ENCODE results near the gene KDM8.

Gene KDM8

DNA sequence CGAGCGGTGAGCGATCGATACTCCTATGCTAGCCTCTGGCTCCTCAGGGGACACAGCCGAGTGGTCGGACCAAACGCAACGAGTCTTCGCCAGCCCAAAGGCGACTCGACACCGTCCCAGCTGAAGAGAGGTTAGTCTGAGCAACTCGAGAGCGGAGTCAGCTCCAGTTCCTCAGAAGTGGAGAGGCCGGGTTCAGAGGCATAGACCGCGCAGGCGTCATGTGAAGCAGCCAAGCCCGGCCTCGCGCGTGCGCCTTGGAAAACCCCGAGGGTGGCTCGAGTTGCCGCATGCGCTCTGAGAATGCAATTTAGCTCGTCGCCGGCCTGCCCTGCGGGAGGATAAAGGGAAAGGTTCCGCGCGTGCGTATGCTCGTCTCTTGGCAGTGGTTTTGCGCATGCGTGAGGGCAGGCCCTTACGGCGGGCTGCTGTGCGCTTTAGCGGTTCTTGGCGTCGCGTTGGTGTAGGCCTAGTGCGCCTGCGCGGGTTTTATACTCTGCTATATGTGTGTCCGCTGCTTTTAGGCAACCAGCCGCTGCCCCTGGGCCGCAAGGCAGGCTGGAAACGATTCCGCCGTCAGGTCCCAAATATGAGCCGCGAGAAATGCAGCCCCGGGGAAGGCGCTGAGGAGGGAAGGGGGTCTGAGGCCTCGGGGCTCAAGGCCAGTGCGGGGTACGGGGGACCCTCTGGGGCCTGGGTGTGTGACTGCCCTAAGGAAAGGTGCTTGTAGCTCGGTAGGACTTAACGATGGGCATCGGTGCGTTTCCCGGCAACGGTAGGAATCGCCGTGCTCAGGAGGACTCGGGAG, at the start of gene KDM8:
KDM8 (plus strand) TSS at position 20 of the 805 bp plus-strand sequence. CDS start 6,598 bp downstream, outside the sequence.
- peak; percentile 99 for DNase-seq

DNA sequence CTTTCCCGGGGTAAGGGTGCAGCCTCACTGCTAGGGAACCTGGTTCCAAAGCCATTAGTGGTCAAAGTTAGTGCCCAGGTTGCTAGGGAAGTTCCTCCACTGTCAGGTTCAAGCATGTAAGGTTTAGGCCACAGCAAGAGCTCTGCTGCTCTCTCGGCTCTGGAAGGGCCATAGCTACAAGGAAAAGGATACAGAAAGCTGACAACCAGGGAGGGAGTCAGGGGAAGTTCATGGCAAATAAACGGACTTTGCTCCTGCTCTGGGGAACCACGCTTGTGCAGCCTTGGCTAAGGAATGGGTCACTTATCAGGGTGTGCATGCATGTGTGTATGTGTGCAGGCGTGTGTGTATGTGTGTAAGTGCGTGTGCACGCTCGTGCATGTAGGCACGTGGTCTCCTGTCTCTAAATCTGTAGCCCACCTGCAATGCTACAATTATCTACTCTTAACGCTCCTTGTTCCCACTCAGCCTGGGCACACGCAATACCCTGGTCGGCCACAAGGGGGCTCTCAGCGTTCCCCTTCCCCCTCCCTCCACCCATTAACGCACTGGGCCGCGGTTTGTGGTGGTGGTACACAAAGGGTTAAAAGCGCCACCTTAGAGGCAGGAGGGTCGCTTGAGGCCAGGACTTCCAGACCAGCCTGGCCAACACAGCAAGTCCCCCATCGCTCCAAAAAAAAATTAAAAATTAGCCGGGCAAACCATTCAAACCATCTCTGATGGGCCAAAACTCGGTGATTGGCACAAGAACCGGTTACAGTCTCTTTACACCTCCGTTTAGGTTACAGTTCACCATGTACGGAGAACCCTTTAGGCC, 48.4 kb upstream of the KDM8 start:
- DNase-seq, result no peak

DNA sequence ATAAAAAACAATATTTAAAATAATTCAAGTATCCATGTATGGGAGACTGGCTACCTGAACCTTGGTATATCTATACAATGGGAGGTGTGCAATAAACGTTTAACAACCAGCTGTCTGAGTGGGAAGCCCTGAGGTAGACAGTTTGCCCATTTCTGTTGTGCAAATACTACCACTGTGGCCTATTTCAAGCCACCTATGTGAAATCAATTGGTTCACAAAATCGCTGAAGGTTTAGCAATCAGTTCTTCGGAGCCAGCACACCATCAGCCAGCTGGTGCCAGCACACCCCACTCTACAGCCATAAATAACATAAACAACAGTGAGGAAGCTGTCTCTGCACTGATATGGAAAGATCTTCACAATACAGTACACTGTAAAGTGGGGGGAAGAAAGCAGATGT, 46.7 kb upstream of the KDM8 start:
- DNase-seq, result no peak

DNA sequence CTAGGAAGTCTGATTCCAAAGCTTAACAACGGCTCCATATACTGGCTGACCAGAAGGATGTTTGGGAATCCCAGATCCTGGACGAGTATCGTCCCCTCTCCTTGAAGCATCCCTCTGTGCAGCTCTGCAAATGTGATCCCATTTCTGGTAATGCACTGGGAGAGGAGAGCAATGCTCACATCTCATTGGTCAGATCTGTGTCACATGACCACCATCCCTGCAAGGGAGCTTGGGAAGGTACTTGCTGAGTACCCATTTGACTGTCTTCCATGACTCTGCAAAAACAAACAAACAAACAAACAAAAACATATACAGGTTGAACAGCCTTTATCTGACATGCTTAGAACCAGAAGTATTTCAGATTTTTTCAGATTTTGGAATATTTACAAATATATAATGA, 41.9 kb upstream of the KDM8 start:
- DNase-seq, result no peak

DNA sequence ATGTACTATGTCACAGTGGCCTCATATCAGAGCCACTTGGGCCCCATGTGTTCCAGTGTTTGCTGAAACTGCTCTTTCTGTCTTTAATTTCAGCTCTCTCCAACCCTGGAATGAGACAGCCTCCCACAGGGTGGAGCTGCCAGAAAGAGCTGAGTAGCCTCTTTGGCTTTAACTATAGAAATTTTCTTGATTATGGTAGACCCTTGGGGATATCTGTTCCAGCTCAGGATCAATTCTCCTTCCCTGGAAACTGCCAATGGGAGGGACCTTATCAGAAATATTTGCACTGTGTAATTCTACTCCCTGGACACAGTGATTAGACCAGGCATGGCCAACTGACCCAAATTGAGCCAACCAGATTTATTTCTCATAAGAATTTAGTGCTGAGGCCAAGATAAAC, 39.0 kb upstream of the KDM8 start:
- DNase-seq, result no peak

DNA sequence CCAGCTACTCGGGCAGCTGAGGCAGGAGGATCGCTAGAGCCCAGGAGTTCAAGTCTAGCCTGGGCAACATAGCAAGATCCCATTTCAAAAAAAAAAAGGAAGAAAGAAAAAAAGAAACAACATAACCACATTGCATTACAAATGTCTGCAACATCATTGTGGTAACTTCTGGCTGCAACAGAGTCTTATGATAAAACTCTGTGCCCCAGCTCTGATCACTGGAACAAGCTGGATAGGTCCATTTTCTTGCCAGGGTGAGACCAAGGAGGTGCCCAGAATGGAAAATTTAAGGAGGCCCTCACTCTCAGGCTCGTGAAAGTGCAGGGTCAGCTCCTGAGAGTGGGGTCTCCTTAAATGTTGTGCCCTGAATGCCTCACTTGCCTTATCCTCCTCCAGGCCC, 37.8 kb upstream of the KDM8 start:
- DNase-seq, result no peak

DNA sequence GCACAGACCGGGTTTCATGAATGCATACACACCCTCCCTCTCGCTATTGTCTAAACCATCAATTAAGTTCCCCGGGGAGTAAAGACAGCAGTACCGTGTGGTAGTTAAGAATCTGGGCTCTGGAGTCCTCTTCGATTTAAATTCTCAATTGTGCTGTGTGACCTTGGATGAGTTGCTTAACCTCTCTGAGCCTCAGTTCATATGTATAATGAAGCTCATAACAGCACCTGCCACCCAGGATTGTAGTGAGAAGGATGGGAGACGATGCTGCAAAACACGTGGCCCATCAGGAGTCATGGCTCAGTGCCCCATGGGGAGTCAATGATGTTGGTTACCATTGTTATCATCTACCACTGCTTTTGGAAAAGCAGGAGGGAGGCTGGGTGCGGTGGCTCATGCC, 34.5 kb upstream of the KDM8 start:
- no peak for DNase-seq

DNA sequence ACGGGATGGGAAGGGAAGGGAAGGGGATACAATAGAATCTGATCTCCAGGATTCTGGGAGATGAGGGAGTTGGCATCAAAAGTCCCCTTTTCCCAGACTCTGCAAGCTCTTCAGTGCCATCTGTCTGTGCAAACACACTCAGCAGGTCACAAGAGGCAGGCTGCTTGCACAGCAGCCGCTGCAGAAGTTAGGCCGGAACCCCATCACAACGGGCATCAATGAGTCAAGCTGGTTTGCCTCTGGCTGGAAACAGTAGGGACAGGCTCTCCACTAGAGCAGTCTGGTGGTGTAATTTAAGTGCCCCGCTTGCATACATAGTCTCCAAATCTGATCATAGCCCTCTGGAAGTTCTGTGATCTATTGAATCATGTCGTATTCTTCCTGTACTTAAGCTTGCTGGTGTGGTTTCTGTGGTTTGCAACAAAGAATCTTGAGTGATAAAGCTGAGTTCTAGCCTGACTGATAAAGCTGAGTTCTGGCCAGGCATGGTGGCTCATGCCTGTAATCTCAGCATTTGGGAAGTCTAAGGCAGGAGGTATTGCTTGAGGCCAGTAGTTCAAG, 33.7 kb upstream of the KDM8 start:
- DNase-seq, result no peak

DNA sequence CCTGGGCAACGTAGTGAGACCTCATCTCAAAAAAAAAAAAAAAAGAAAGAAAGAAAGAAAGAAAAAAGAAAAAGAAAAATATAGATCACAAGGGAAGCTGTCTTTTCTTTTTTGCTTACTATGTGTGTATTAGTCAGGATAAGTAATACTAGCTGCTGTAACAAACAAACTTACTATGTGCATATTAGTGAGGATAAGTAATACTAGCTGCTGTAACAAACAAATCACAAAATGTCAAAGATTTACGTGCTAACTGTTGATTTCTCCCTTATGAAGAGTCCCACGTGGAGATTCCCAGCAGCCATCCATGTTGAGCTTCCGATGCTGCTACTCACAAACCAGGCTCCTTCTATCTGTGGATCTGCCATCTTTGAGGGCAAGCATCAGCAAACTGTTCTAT, 31.7 kb upstream of the KDM8 start:
- DNase-seq, result no peak

DNA sequence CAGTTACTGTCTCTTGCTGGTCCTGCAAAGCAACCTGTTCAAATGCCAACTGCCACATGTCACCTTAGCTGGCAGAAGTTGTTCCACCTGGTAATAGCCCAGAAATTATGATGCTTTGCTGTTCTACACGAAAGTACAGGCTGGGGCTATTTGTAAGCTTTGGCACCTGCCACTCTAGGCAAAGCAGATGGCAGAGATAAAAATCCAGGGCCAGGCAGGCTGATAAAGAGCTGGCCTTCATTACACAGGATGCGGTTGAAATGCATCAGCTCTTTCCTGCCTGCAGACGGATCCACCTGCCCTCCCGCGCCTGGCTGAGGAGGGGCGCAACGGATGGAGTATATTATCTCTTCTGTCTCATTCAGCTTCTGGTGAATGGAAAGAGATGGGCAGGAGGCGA, 29.3 kb upstream of the KDM8 start:
- DNase-seq, result no peak

DNA sequence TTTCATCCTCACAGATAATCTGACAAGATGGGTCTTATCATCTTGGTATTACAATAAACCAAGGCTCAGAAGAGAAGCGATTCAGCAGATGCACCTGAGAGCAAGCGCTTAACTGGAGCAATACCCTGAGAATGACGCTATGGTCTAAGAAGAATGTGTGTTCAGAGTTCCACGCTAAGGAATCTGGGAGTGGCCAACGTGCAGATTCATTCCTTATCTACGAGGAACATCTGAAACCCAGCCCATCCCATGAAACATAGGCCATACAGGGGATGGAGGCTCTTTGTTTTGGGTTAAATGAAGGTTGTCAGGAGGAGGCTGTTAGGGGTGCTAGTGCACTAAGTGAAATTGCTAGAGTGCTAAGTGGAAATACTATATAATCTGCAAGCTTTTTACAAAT, 28.5 kb upstream of the KDM8 start:
- no peak for DNase-seq

DNA sequence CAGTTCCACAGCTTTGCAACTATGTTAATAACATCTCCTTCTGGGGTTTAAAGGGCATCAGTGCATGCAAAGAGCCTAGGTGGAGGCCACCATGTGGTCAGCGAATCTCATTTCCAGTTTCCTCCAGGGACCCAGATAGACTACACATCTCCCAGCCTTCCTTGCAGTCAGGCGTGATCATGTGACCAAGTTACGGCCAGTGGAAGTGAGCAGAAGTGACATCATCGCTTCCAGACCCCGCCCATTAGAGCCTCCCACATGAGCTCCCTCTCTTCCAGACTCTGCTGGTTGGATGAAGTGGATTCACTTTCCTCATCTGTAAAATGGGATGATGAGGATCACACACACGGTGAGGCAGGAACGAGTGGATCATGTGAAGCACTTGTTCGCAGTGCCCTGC, 27.4 kb upstream of the KDM8 start:
- DNase-seq, result no peak

DNA sequence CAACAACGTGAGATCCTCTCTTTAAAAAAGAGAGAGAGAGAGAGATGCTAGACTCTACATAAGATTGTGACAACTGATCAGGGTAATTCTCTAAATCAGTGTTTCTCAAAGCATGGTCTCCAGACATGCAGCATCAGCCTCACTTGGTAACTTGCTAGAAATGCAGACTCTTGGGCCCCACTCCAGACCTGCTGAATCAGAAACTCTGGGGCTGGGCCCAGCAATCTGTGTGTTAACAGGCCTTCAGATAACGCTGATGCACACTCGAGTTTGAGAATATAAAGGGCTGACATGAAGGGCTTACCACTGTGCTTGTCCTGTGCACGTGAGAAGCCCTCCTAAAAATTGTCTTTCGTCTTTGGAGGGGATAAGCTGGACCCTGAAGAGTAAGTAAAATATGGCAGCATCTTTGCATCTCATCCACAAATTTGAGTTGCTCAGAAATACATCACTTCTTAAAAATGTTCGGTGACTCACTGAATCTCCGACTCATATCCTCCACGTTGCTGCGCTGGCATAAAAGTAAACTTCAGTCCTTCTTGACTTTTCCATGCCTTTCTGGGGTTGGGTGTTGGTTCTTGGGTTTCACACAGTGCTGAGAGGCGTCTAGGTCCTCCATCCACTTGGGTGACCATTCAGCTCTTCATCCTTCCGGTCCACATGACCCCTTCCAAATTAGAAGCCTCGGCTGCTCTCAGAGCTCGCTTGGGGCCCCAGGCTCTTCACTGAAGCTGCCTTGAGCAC, 26.1 kb upstream of the KDM8 start:
- DNase-seq, result no peak

DNA sequence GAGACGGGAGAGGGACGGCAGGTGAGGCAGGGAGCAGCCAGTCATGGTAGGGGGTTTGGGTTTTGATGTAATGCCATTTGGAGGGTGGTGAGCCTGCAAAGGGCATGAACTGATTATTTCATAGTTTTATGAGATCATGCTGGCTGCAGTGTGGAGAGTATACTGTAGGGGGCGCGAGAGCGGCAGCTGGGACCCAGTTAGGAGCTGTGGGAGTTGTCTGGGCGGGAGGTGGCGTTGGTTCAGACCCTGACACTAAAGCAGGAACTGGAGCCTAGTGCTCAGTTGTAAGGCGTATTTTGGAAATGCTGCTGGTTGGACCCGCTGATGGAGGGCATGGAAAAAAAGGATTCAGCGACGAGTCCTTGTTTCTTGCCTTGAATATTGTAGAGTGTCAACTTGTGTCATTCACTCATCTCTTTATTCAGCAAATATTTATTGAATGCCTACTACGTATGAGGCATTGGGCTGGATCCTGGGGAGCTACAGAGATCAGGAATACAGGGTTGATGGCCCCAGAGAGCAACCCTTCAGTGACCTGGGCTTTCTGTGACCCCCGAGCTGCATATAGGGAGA, 23.7 kb upstream of the KDM8 start:
- no peak for DNase-seq

DNA sequence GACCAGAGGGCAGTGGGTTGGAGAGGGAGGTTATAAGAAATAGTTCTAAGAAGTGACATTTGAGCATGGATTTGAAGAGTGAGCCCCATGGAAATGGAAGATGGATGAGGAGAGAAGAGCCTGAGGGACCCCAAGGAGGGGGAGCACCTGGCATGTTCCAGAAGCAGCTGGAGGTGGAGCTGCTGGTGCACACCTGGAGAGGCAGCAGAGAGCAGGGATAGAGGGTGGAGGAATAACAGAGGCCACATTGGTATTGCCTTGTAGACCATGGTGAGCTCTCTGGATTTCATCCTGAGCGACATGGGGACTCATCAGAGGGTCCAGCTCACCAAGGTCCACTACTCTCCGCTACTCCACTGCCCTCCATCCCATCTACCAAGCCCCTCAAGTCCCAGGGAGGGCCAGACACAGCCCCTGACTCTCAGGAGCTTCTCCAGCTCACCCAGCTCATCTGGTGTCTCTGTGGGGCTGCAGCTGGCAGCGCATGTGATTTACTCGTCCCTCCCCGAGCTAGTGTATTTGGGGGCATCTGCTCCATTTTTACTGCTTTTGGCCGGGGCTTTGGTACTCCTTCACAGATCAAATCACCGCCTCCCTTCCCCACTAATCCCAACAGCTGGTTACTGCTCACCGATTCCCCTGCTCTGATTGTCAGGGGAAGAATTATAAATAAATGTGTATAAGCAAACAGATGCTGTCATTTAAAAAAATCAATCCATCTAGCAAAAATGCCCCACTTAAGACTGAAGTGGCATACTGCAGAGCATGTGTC, 22.1 kb upstream of the KDM8 start:
- DNase-seq, result no peak

DNA sequence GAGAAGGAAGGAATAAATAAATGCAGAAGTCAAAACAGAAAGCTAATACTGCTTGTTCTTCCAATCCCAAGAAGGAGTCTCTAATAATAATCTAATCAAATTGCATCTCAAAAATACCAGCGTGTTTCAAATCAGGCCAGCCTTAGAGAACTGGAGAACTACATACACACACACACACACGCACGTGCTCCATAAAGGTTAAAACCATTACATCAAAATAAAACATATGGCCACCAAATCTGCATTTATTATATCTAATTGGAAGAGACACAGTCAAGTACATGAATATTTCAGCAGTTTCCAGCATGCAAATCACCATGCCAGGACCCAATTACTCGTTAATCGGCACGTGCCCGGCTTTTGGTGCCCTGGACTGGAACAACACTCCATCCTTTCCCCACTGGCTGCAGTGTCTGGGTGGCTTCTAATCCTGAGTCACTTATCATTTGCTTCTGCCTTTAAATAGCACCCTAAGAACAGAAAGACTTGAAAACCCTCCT, 20.4 kb upstream of the KDM8 start:
- DNase-seq, result no peak

DNA sequence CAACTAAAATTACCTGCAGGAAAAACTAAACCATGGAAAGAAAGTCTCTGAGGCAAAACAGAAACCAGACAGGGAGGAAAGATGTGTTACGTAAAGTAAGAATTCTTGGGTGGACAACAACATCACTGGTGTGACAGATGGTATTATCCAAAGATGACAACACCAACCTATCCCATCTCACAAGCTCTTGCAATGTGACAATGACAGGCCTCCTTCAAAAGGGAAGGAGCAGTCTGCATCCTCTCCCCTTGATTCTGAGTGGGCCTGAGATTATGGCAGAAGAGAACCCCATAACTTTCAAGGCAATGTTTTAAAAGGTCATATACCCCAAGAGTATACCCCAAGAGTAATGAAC, 17.6 kb upstream of the KDM8 start:
- no peak for DNase-seq

DNA sequence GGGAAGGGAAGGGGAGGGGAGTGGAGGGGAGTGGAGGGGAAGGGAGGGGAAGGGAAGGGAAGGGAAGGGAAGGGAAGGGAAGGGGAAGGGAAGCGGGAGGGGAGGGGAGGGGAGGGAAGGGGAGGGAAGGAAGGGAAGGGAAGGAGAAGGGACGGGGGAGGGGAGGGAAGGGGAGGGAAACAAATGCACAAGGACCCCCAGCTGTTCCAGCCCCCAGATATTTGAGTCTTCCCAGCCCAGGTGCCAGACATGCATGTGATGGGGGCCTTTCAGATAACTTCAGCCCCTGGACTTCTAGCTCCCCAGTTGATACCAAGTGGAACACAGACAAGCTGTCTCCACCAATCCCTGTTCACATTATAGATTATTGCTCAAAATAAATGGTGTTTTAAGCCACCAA, 14.7 kb upstream of the KDM8 start:
- no peak for DNase-seq

DNA sequence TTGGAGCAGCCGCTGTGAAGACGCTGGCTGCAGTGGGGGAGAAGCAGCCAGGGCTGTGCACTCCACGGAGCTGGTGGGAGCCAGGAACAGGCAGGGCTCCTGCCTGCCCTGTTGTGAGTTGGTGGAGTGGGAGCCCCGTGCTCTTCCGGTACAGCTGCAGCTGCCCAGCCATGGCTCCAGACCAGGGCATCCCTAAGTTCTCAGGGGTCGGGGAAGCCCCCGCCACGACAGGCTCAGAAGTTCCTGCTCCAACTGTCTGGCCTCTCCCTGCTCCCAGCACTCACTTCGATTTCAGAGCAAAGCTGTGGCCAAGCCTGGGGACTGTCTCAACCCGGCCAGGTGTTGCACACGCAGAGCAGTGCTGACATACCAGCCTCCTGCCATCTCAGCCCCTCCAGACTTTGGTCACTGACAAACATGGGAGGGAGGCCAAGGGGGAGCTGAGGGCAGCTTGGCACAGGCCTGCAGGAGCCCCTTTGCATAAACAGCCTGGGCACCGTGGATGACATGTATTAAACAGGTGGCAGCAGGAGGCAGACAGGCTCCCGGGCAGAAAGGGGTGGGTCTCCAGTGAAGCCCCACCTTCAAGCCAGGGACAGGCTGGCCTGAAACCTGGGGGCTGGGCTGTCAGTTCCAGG, 13.9 kb upstream of the KDM8 start:
- no peak for DNase-seq

DNA sequence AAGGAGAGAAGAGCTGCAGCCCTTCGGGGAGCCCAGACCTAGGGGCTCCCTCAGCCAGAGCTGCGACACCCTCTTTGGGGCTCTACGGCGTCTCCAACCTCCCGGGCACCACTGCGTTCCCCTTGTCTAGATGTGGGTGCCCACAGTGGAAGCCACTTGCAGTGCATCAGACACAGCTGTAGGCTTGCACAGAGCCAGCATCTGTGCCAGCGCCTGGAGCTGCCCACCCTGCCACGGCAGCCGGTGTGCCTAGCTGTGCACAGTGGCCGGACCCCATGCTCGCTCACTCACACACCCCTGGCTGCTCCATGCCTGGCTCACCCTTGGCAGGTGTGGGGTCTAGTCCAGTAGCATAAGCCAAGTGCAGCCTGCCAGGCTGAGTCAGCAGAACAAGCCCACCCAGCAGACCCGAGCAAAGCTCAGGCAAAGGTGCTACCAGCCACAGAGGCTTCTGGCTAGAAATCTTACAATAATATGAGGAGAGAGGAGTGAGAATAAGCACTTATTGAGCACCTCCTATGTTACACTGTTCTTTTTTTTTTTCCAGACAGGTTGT, 12.9 kb upstream of the KDM8 start:
- no peak for DNase-seq

DNA sequence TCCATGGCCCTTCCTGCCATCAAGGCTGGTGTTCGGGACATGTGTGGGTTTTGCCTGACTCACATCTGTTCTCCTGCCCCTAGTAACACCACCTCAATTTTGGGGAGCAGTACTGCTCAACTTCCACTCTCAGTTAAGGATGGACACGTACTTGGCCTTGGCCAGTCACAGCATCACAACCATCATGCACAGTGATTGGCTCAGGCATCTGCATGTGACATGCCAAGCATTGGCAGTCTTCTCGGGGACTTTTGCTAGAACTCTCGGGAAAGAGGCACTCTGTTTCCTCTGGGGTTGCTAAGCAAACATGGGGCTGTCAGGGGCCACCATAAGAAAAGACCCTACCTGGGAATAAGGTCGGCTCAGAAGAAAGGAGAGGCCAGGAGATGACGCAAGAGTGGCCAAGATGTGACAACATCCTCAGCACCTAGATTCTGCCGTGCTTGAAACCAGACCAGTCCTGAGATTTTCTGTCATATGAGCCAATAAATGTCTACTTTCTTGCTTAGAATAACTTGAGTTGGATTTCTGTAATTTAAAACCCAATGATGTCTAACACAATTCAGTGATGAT, 11.9 kb upstream of the KDM8 start:
- no peak for DNase-seq
